Activated T-cell treated with anti-CD3 and anti-CD28 coated beads, Interleukin-2, amount 50 U/mL, for 48 hours (primary cell): ENCODE measurements around the gene PCA3.
"Not testable (repeated sequence)": the region's sequence is repeated elsewhere in the genome, so short reads cannot be mapped to it uniquely, and the experiment has no call there.

ENCODE experiments used
- DNase-seq, 2 experiments: peaks; one replicate each; pipeline ENCODE4 v3.0.0-alpha.2; 2020

The PCA3 gene

GRCh38 chr9:76764138-76764537 lies at the start of gene PCA3:
TSS of gene PCA3 (plus strand) at chr9:76764438.
- no peak for DNase-seq

DNA sequence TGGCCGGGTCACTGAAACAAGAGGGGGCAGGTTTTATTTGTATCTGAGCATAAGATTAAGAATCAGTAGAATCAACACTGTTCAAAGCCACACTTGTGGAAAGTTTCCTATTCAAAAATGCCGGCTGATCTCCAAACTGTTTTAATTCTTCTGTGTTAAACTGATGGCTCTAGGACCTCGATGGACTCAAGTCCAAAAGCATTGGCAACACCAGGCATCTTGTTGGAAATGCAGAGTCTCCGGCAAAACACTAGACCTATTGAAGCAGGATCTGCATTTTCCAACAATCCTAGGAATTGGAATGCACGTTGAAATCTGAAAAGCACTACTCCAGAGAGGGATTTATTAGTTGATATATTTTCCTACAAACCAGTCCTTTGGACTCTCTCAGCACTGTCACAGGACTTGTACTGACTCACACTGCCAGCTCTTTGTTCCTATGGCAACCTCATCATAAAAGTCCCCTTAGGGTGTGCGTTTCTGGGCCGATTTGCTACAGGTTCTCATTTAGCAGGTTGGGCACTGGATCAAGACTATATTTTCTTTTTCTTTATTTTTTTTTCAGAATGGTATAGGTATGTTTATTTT lies 48.1 kb upstream of the PCA3 start:
- DNase-seq = no peak

GRCh38 chr9:76717176-76717575 lies 47.1 kb upstream of the PCA3 start:
- no peak for DNase-seq

GRCh38 chr9:76717613-76718012 lies 46.6 kb upstream of the PCA3 start:
- DNase-seq = no peak

DNA sequence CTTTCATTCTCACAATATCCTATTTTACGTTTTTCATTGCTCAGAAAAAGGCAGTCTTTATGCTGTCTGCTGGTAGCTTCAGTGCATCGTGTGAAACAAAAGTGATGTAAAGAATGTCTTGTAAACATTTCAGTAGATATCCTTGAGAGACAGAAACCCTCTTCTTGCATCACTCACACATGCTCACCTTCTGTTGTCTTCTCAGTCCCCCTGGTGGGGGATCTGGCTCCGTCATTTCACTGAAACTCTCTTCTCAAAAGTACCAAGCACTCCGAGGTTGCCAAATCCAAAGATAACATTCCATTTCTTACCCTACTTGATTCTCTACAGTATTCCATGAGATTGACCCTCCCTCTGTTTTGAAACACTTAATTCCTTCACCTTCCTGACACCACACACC lies 46.1 kb upstream of the PCA3 start:
- no peak for DNase-seq

DNA sequence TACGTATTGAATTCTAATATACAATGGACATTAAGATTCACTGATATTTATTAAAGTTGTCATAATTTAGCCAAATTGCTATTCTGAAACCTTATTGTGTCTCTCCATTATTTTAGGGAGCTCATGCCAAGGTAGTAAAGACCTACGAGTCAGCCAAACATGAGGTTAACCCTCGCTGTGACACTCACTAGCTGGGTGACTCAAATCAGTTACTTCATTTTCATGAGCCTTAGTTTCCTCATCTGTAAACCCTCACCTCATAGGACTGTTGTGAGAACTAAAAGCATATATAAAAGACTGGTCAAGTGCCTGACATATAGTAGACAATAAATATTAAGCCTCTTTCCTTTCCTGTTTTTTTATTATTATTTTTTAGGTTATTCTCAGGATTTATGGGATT lies 44.0 kb upstream of the PCA3 start:
- DNase-seq = no peak

GRCh38 chr9:76725011-76725546 lies 39.2 kb upstream of the PCA3 start:
- DNase-seq = no peak

GRCh38 chr9:76725885-76726284 lies 38.4 kb upstream of the PCA3 start:
- DNase-seq = no peak

DNA sequence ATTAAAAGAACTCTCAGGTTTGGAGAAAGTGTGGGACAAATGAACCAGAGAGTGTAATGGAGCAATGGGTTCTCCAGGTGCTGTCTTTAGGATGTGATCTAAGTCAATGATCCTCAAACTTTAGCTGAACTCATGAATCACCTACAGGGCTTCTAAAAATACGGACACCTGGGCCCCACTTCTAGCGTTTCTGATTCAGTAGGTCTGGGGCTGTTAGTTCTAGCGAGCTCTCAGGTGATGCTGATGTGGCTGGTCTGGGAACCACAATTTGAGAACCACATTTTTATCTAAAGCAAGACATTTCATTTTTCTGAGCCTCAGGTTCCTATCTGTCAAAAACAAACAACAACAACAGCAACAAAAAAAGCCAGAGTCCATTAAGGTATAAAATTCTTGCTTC lies 35.1 kb upstream of the PCA3 start:
- DNase-seq = no peak

GRCh38 chr9:76729980-76730737 lies 34.1 kb upstream of the PCA3 start:
- no peak for DNase-seq

DNA sequence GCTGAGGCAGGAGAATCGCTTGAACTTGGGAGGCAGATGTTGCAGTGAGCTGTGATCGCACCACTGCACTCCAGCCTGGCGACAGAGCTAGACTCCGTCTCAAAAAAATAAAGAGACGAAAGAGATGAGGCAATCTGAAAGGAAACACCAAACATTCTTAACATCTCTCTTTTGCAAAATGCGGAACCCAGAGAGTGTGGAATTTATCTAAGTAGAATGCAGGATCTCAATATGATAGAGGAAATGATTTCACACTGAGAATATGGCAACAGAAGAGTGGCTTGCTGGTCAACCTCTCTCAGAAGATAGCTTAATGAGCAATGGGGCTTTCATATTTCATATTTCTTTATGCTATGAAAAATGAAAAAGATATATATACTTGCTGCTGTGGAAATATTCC lies 33.4 kb upstream of the PCA3 start:
- no peak for DNase-seq

- no peak for DNase-seq
These were observed 31.8 kb upstream of the PCA3 start for GRCh38 chr9:76732341-76732958.

DNA sequence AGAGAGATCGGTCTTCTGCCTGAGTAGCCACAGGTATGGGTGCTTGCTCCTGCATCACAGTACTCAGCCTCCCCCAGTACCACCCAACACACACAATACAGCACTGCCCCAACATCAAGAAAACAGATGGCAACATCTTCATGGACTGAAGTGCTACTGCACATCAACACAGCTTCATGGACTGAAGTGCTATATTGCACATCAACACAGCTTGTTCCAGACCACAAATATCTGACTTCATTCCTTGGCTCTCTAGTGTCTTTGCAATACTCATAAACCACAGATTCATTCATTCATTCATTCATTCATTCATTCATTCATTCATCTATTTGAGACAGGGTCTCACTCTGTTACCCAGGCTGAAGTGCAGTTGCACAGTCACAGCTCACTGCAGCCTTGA lies 31.1 kb upstream of the PCA3 start:
- DNase-seq = no peak

- no peak for DNase-seq
These were observed 29.5 kb upstream of the PCA3 start for GRCh38 chr9:76734716-76735115.

DNA sequence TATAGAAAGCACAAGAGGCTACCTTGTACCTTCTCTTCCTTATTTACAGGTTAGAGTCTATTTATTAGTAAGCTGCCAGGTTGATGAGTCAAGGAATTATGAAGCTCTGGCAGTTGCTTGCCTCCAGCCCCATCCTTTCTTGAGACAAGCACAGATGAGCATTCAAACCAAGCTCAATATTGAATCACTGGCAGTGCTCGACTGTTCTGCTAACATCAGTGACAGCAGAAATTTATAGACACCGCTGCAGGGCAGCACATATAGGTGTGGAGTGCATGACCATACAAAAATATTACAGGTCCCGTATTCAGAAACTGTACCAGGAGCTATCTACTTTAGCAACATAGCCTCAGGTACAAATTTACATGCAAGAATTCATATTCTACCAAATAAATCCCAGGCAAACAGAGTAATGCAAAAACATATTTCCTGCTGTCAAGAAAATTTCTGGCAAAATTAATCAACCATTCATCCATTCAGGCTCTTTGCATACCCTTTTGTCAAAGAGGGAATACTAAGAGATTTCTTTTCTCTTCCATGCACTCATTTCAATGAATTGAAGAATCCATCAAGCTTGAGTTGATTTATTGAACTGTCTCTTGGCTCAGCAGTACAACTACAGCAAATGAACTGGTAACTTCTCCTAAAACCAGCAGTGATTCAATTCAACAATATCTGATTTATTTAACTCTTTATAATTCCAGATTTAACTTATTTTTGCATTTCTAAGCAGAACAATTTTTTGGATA lies 26.9 kb upstream of the PCA3 start:
- DNase-seq = no peak

- DNase-seq = no peak
These were observed 25.8 kb upstream of the PCA3 start for GRCh38 chr9:76738402-76738801.

DNA sequence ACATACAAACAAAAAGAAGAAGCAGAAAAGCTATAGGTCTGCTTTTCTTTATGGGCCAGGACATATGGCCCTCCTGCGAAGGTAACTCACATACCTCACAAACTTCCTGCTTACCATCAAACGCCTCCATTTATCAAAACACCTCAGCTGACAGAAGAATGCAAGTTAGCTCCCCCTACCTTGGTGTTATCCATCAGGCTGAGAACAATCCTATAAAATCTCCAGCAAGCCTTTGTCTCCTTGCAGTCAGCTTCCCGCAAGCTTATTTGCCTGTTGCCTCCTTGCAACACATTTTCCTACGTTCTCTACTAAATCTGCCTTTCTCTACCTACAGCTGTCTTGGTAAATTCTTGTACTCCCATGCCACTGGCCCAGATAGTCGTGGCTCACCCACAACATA lies 22.7 kb upstream of the PCA3 start:
- DNase-seq = no peak

DNA sequence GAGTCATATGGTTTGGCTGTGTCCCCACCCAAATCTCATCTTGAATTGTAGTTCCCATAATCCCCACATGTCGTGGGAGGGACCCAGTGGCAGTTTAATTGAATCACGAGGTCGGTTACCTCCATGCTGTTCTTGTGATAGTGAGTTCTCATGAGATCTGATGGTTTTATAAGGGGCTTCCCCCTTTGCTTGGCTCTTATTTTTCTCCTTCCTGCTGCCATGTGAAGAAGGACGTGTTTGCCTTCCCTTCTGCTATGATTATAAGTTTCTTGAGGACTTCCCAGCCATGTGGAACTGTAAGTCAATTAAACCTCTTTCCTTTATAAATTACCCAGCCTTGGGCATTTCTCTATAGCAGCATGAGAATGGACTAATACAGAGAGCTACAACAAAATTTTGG lies 21.3 kb upstream of the PCA3 start:
- DNase-seq = not testable (repeated sequence)

DNA sequence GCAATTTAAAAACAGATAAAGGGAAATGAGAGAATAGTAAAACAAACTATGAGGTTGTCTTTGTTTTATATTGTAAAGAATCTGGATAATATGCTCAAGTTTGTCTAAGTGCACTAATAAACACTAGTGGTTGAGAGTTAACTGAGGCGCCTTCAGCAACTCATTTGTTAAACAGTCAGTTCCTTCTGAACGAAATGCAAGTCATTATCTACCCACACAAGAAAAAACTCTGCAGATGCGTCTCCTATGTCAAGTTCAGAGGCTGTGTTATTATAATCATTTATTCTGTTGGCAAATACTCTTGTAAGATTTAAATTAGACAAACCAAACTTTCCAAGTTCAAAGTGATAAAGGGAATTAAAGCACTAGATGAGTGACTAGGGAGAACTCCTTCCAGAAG lies 20.3 kb upstream of the PCA3 start:
- no peak for DNase-seq

DNA sequence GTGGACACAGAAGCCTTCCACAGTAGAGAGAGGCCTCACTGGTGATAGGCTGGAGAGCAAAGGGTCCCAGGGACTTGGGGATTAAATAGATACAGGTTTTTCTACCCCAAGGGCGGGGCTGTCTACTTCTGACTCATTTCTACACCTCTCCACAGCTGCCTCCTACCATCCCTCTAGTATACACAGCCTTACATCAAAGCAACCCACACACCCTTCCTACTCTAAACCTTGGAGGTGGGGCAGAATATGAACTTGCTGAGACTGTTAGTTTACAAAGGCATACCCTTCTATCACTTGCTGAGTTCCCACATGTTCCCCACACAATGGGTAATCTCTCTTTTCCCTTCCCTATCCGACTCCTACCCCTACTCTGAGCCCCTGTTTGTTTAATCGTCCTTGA lies 19.9 kb upstream of the PCA3 start:
- no peak for DNase-seq

DNA sequence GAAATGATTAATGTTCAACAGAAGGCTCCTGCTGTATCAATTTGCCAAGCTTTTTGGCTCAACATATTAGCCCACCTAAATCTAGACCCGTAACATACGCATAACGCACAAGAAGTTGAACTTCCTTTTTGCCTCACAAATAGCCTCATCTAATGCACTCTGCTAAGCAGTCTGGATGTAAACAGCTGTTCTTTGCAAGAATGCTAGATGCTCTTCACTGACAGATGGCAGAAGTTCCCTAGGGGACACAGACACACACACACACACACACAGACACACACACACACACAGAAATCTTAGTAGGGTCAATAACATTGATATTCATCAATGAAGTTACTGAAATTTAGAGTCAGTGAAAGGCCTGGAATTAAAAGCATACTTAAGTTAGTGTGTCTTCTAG lies 13.2 kb upstream of the PCA3 start:
- no peak for DNase-seq

GRCh38 chr9:76756268-76756640 lies 8.0 kb upstream of the PCA3 start:
- DNase-seq = no peak

- no peak for DNase-seq
These were observed 7.1 kb upstream of the PCA3 start for GRCh38 chr9:76756941-76757673.
